HG03439 (cell line): ENCODE data around the gene C1orf115.
A peak's percentile ranks its signal among the peaks of the same experiment; 100 is the strongest.
"Not testable (repeated sequence)": the region's sequence is repeated elsewhere in the genome, so short reads cannot be mapped to it uniquely, and the experiment has no call there.

Experiments used
- ATAC-seq: cut with Tn5 transposase; IDR thresholded peaks from one replicate; pipeline ENCODE4 v1.9.1; 2021; ENCODE audit warnings: mild to moderate bottlenecking, moderate library complexity; ENCODE audit not compliant: unreplicated experiment

C1orf115 gene

GRCh38 chr1:220690140-220691052, at the start of gene C1orf115:
TSS of gene C1orf115 (plus strand) at chr1:220690363. CDS start at chr1:220690403, 40 bp downstream.
- ATAC-seq: peak; percentile 90

- ATAC-seq: no peak
Measured at GRCh38 chr1:220642285-220642684, 47.9 kb upstream of the C1orf115 start.

GRCh38 chr1:220652995-220653394, 37.2 kb upstream of the C1orf115 start:
- no peak for ATAC-seq

GRCh38 chr1:220655509-220655908, 34.7 kb upstream of the C1orf115 start:
- ATAC-seq: peak; percentile 94

- ATAC-seq: peak; percentile 41
Measured at GRCh38 chr1:220655961-220656740, 34.0 kb upstream of the C1orf115 start.

GRCh38 chr1:220666349-220666748, 23.8 kb upstream of the C1orf115 start:
- ATAC-seq: no peak

GRCh38 chr1:220669005-220669404, 21.2 kb upstream of the C1orf115 start:
- no peak for ATAC-seq

- ATAC-seq: no peak
Measured at GRCh38 chr1:220670365-220670764, 19.8 kb upstream of the C1orf115 start.

- no peak for ATAC-seq
Measured at GRCh38 chr1:220673921-220674320, 16.2 kb upstream of the C1orf115 start.

GRCh38 chr1:220677251-220677650, 12.9 kb upstream of the C1orf115 start:
- ATAC-seq: no peak

GRCh38 chr1:220680085-220680687, 10.0 kb upstream of the C1orf115 start:
- ATAC-seq: peak; percentile 89

GRCh38 chr1:220681220-220681880, 8.8 kb upstream of the C1orf115 start:
- ATAC-seq: no peak

- no peak for ATAC-seq
Measured at GRCh38 chr1:220682901-220683576, 7.1 kb upstream of the C1orf115 start.

- not testable (repeated sequence) for ATAC-seq
Measured at GRCh38 chr1:220683716-220684115, 6.4 kb upstream of the C1orf115 start.

GRCh38 chr1:220684890-220685289, 5.3 kb upstream of the C1orf115 start:
- ATAC-seq: no peak

GRCh38 chr1:220685879-220686278, 4.3 kb upstream of the C1orf115 start:
- ATAC-seq: no peak

- ATAC-seq: no peak
Measured at GRCh38 chr1:220687809-220688208, 2.4 kb upstream of the C1orf115 start.

GRCh38 chr1:220689666-220690065, 497 bp upstream of the C1orf115 start:
- no peak for ATAC-seq

GRCh38 chr1:220691053-220691684, 1.0 kb downstream of the C1orf115 start:
- ATAC-seq: no peak
